HG03097 (cell line): ENCODE results near the gene BEAN1.
A peak's percentile ranks its signal among the peaks of the same experiment; 100 is the strongest.
"Not testable (repeated sequence)": the region's sequence is repeated elsewhere in the genome, so short reads cannot be mapped to it uniquely, and the experiment has no call there.

ENCODE experiments used
- ATAC-seq: cut with Tn5 transposase; IDR thresholded peaks from one replicate; pipeline ENCODE4 v1.9.1; 2021; ENCODE audit not compliant: unreplicated experiment, low FRiP score

BEAN1 gene

DNA sequence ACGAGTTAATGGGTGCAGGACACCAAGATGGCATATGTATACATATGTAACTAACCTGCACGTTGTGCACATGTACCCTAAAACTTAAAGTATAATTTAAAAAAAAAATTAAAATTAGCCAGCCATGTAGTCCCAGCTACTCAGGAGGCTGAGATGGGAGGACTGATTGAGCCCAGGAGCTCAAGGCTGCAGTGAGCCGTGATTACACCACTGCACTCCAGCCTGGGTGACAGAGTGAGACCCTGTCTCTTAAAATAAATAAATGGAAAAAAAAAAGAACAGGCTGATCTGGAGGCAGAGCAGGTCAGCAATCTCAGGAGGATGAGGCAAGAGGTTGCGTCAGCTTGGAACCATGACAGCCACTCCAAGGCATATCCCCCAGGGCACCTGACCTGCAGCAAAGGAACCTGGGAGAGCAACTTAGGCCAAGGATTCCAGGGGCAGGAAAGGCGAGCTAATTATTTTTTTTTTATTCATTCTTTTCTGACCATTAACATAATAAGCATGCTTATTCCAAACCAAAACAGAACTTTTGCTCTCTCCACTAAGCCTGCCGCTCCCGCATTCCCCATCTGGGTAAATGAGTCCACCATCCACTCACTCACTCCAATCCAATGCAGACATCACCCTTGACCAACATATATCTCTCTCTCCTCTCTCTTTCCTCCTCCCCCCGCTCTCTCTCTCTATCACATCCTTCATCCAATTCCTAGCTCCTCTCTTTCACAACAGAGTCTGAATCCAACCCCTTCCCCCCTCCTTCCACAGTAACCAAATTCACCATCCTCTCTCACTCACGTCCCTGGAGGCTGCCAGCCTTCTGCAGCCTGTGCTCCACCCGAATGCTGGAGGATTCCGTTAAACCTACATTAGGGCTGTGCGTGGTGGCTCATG lies 75.2 kb downstream of the BEAN1 start:
- ATAC-seq: no peak

DNA sequence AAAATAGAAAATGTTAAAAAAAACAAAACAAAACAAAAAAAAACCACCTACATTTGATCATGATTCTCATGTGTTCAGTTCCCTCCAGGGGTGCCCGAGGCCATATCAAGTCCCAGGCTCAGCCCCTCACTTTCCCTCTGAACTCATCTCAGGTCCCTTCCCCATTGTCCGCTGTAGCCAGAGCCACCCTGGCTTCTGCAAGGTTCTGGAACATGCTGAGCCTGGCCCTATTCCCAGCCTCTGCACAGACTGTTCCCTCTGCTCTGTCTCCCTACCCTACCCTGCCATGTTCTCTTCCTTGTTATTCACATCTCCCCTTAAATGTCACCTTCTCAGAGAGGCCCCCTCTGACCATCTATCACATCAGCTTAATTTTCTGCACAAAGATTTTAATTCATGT lies 75.9 kb downstream of the BEAN1 start:
- no peak for ATAC-seq

GRCh38 chr16:66503612-66504011 lies 76.5 kb downstream of the BEAN1 start:
- ATAC-seq: no peak

- no peak for ATAC-seq
Observed at GRCh38 chr16:66507731-66508239, 80.7 kb downstream of the BEAN1 start.

DNA sequence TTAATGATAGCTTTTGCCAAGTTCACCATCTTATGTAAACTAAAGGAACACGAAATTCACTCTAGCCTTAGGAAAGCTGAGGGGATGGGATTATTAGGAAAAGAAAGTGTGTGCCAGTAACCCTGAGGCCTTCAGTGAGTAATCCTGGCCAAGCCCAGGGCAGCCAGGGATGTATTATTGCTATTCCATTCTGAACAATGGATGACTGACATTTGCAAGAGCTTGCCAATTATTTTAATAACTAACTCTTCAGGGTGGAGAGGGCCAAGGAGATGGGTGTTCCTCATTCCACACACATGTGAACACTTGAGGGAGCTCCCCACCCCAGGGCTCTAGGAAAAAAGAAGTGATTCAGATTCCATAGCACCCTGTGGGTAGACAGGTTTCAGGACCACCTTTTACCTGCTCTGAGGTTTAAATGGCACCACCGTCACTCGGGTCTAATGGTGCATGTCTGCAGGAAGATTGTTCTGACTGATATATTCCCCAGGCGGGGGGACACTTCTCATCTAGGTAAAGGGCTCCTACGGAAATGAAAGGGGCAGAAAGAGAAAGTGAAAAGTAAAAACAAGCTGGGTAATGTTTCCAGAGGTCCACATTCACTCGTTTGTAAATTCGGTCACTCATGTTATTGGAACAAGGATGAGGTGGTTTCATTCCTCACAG lies 81.3 kb downstream of the BEAN1 start:
- no peak for ATAC-seq

DNA sequence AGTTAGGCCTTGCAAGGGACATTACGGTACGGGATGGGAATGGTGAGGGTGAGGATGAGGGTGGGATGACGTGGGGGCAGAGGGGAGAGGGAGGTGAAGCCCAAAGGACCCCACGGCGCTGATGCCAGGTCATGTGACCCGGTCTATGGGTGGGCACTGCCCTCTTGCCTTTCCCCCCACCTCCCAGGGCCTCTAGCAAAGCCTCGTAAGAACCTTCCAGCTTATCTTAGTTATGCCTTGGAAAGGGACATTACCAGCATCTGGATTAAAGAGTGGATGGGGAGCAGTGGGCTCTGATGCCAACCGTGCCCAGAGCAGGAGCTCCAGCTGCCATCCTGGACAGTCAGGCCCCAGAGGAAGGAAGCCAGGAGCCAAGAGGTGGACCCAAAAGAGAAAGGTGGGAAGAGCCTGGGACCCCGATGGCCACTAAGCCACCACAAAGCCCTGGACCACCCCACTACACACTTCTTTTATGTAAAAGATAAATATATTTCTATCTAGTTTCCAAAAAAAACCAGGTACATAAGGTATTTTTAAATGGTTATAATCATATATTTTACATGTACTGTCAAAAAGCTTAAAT lies 81.9 kb downstream of the BEAN1 start:
- no peak for ATAC-seq

DNA sequence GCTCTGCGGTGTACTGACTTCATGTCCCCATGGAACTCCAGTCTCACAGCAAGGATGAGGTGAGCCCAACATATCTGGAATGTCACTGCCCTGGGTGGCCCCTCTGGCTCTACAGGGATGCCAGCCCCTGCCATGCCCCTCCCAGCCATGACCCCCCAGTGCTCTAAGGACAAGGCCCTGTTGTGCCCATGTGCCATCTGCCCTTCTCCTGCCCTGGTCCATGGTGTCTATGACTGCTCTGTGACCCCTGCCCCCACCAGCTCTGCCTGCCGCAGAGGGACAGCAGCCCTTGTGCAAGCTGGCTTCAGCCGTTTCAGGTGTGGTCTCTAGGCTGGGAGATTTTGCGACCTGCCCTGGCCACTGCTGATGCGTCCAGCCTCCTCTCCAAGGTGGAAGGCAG lies 82.5 kb downstream of the BEAN1 start:
- no peak for ATAC-seq

DNA sequence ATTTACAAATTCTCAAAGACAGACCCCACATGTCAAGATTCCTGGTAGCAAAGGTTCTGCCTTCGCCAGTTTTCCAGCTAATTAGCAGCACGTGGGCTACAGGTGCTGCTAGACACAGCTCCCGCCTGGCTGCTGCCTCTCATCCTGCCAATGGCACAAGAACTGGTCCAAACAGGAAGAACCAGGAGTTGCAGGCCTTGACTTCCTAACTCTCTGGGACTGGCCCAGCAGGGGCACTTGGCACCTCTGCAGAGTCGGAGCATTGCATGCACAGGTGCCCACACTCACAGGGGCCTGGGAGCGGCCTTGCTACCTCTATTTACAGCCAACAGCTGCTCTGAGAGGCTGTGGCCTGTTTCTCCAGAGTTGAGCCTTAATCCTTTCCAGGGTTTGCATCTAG lies 83.2 kb downstream of the BEAN1 start:
- ATAC-seq: no peak

GRCh38 chr16:66510711-66511601 lies 83.9 kb downstream of the BEAN1 start:
- no peak for ATAC-seq

DNA sequence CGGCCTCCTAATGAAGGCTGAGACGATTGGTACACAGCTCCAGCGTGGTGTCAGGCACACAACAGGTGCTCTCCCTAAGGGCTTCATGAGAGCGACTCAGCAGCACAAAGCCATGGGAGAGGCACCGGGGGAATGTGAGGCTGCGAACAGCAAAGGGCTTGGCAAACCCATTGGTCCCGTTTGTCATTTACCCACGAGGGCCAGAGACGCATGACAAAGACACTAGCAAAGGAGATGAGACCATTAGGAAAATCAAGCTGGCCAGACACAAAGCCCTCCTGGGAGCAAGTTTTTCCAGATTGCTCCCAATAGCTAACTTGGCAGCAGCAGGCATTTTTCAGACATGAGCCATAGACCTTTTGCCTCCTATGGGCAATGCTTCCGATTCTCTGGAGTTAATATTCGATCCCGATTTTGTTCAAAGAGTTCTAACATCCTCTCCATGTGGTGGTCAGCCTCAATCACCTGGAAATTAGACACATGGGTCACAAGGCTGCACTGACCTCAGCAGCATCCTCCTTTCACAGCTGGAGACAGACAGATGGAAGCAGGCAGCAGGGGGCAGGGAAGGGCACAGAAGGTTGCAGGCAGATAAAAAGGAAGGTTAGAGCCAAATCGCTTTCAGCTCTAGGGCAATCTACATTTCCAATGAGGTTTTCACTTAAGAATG lies 84.6 kb downstream of the BEAN1 start:
- ATAC-seq: no peak

GRCh38 chr16:66512272-66513110 lies 85.4 kb downstream of the BEAN1 start:
- no peak for ATAC-seq

DNA sequence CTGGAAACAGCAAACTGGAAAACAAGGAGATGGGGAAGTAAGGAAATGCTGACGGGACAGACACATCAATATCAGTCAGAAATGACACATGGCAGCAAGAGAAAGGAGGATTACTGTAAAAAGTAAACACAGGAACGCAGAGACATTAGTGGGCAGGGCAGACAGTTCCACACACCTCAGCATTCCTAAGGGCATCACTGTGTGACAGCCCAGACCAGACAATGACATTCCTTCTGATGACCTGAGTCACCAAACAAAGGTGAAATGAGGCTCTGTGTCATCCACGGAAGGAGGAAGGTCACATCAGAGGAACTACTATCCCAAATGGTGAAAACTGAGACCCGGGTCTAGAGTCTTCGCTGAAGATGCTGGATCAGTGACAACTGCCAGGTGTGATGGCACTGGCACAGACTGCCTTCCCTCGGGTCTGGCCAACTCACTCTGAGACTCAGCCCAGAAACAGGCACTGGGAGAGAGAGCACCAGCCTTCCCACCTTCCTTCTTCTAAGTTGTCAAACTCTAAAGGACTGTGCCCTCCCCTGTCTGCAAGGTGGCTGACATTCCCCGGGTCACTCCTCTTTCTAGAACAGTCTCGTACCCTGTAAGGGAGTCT lies 86.1 kb downstream of the BEAN1 start:
- ATAC-seq: no peak

- ATAC-seq: not testable (repeated sequence)
Observed at GRCh38 chr16:66514391-66514790, 87.3 kb downstream of the BEAN1 start.

- not testable (repeated sequence) for ATAC-seq
Observed at GRCh38 chr16:66514980-66515595, 88.0 kb downstream of the BEAN1 start.

- no peak for ATAC-seq
Observed at GRCh38 chr16:66515596-66516508, 88.8 kb downstream of the BEAN1 start.

GRCh38 chr16:66516509-66516807 lies 89.4 kb downstream of the BEAN1 start:
- ATAC-seq: peak; percentile 20
